ENCODE data around the gene AKAP12.

GRCh38 chr6:151385177-151385576 lies 145.4 kb downstream of the AKAP12 start:
- TF ChIP-seq POLR2A (IDR thresholded peaks at IDR 0.05) (no peak), POLR2AphosphoS5 (IDR thresholded peaks at IDR 0.05; ENCODE audit: insufficient read depth in 1 of 2, low read depth in 1 of 2) (no peak)

Measured in vagina (tissue), 2 donors.